Left ventricle myocardium superior (tissue), 1 donor: ENCODE results near the gene POLE. TPM values are rescaled to one million over a fixed set of nuclear protein-coding genes. Genes with fewer than 3 reads are reported as not detected.

Experiments used
- ATAC-seq: fragments of 200-7000 bp; cut with Tn5 transposase; one replicate; pipeline ENCODE4 v1.9.1; 2020; ENCODE audit warnings: mild to moderate bottlenecking, moderate library complexity
- DNase-seq: peaks from one replicate; pipeline ENCODE4 v3.0.0-alpha.2; 2020
- intact Hi-C: fragments of 100-400 bp; cut with micrococcal nuclease; formaldehyde crosslinking; loops from one replicate; pipeline ENCODE4 v1.11.0; 2022
- total RNA-seq: library from RNA; stranded (reverse); fragmentation: NEBNext Ultra II Directional; extraction: Animal tissue kit (Norgen Biotek cat#: 25700); gene quantifications from one replicate; pipeline ENCODE4 v1.2.1, GENCODE V29; 2021
- donor health status: DM: no; HTN: yes; CAD: no; lungs with severe emphysema.

POLE gene
- total RNA-seq, 1 donor from 2014 or later: 13.0 TPM

DNA sequence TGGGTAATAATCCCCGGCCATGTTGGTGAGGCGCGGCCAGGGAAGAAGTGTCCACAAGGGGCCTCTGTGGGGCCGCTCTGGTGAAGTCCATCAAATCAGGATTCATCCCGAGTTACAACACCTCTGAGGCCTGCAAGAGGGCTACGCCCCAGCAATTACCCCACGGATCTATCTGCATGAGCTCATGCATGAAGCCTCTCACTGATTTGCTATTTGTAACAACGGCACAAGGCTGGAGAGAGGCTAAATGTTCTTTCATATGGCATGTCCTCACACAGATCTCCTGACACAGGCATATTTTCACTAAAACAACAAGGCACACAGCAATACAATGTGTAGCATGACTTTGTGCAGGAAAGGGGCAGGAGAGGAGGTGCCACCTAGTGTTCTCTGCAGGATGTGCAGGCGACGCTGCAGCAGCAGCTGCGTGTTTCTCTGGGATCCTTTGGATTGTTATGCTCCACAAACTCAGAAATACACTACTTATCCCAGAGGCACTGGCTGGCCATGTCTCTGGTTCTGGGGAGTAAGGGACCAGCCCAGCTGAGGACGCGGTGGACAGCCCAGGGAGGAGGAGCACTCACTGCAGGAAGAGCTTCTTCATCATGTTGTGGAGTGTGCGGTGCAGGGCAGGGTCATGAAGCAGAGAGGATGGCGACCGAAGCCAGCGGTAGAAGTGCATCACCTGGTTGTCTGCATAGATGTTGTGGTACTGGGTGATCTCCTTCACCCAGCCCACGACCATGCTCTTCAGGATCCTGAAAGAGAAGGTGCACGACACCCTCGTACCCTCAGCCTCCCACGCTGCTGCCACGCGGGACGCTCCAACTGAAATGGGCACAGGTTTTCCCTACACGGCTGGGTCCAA, 48.4 kb downstream of the POLE start:
- intact Hi-C loops: no loop called here
- peak; percentile 50 for ATAC-seq
- no peak for DNase-seq

DNA sequence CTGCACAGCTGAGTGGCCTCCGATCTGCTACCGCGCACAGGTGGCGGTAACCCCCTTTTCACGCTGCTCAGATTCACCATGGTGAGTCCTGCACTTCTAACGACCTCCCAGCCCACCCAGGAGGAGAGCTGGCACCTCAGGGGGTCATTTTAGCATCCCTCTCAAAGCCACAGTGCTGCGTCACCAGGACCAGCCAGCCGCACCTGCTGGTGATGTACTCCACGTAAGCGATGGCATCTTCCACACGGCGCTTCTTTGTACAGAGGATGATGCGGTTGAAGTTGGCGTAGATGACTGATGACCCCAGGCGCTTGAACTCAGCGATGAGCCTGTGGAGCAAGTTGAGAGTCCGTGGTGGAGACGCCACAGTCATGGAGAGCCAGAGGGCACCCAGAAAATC, 49.3 kb downstream of the POLE start:
- DNase-seq: no peak
- ATAC-seq: no peak
- intact Hi-C loops: no loop called here

DNA sequence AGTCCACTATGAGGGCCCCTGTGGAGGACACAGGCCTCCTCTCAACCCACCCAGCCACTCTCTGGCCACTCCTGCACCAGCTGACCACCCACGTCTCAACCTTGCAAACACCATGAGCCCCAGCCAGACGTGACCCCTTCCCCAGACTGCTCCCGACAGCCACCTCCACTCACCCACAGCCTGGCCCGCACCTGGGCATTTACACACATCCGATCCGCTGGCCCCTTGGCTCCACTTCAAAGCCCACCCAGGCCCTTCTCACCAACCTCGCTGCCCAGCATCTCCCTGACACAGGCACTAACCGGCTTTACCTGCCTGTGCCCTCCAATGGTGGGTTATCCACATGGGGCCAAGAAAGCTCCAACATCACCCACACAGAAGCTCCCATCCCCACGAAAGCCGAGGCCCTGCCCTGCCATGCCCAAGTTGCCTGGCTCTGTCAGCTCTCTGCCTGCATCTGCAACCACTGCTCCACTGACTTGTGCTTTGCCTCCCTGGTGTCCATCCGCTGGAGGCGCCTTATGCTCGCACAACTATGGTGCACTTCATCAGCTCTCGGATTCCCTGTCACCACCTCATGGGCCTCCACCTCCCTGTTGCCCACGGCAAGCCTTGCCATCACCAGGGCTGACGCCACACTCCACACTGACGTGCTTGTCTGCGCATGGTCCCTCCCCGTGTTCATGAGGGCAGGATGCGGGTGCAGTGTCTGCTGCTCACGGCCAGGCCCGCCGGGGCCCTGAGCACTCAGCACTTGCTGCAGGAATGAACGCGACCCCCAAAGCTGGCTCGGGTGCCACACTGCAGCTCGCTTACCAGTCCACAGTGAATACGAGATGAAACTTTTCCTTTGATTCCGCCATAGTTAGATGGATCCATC, 51.8 kb downstream of the POLE start:
- intact Hi-C loops: no loop called here
- ATAC-seq (no peak), DNase-seq (no peak)

DNA sequence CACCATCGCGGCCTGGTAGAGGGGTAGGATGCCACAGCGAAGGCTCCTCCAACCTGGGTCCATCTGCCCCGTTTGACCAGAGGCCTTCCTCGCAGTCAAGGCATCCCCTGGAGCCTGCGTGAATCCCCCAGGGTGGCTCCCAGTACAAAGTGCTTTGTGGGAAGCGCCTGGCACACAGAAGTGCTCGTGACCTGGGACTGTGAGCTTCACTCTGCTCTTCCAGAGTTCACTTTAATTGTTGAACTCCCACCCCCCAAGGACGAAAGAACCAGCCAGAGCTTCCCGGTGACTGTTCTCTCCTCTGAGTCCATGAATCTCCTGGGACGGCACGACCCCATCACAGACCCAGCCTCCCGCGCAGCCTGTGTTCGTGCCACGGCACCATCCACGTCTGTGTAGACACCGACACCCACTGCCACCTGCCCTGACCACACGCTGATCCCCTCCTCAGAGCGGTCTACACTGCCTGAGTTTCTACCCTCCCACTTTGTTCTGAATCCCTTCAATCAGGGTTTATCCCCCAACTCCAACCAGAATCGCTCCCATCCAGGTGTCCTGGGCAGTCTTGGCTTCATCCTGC, 52.6 kb downstream of the POLE start:
- intact Hi-C loops: no loop called here
- ATAC-seq: no peak
- no peak for DNase-seq

DNA sequence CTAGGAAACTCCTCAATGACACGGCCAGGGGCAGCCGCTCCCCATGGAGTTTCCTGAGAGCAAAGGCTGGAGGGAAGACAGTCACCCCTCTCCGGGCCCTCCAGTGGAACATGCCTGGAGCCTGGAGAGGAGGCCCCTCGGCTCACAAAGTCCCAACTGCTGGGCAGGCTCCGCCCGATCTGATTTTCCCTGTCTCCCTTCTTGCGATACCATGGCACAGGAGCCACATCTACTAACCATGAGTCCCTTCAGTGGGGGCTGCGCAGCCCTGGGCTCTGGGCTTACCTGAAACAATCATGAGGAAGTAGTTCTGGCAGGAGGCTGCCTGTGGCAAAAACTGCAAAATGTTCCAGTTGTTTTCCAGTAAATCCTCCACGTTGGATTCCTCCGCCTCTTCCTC, 53.2 kb downstream of the POLE start:
- intact Hi-C loops: no loop called here
- DNase-seq (no peak), ATAC-seq (no peak)

DNA sequence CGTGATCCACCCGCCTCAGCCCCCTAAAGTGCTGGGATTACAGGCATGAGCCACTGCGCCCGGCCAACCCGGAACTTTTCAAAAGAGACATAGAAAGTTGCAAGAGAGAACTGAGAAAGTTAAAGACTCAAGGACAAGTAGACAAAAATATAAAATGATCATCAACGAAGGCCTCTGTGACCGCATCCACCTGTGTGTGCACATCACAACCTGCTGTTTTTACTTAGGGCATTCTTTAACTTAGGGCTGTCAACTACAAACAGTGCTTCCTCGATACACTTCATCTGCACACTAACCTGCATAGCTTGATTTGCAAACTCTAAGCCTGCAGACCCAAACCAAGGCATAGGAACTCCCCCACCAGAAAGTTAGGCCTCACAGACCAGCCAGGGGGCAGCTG, 53.7 kb downstream of the POLE start:
- intact Hi-C loops: no loop called here
- ATAC-seq (no peak), DNase-seq (no peak)

DNA sequence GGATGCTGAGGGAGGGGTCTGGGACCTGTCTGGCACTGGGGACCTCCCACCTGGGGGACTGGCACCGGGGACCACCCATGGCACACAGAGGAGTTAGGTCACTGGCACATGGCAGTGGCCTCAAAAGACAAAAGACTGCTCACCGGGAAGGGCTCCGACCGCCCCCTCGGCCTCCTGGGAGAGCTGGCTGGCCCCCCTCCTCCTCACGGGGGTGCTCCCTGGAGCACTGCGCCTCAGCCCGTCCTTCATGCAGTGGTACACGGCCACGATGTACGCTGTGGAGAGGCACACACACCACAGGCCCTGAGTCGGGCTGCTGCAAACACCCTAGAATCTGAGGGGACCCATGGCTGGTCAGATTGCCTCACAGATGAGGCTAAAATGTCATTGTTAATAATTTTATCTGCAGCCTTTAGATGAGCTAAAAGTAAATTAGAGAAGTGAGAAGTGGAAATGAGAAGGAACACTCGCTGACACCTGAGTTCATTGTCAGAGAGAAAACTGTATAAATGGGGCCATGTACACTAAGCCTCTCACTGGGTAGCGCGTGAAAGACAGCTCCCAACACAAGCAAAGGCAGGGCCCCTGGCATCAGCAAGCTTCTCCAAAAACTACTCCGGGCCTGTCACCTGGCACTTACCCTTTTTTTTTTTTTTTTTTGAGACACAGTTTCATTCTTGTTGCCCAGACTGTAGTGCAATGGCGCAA, 54.5 kb downstream of the POLE start:
- ATAC-seq (no peak), DNase-seq (no peak)
- intact Hi-C loops: no loop called here

DNA sequence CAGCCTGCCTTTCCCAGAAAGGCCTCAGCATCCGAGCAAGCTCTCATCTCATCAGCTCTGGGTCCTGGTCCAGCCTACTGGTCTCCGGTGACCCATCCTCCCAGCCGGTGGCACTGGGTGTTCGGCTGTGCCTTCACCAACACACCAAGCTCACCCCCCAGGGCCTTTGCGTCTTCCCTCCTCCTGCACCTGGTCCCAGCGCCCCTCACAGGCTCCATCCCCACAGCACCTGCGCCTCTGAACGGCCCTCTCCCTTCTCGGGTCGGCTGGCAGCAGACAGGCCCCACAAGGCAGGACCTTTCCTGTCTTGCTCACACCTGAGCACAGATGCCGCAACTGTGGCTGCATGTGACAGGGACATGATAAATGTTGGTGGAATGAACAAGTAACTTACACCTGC, 55.5 kb downstream of the POLE start:
- DNase-seq (no peak), ATAC-seq (no peak)
- intact Hi-C loops: no loop called here

DNA sequence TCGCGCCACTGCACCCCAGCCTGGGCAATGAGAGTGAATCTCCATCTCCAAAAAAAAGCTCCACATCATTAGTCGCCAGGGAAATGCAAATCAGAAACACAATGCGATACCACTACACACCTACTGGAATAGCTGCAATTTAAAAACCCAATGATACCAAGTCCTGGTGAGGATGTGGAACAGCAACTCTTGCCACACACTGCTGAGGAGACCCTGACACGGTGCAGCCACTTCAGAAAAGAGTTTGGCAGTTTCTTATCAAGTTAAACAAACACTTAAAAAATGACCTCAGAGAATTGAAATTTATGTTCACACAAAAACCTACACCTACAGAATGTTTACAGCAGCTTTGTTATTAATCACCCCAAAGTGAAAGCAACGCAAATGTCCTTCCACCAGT, 56.5 kb downstream of the POLE start:
- intact Hi-C loops: no loop called here
- no peak for ATAC-seq
- DNase-seq: no peak

DNA sequence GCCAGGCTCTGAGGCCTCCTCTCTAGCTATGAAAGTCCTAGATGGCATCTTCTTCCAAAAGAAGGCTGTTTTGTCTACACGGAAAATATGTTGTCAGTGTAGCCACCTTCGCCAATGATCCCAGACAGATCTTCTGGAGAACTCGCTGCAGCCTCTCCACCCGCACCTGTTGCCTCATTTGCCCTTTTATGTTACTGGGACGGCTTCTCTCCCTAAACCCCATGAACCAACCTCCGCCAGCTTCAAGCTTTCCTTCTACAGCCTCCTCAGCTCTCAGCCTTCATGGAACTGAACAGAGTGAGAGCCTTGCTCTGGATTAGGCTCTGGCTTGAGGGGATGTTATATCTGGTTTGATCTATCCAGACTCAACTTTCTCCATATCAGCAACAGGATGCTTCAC, 57.8 kb downstream of the POLE start:
- intact Hi-C loops: no loop called here
- DNase-seq: no peak
- no peak for ATAC-seq

DNA sequence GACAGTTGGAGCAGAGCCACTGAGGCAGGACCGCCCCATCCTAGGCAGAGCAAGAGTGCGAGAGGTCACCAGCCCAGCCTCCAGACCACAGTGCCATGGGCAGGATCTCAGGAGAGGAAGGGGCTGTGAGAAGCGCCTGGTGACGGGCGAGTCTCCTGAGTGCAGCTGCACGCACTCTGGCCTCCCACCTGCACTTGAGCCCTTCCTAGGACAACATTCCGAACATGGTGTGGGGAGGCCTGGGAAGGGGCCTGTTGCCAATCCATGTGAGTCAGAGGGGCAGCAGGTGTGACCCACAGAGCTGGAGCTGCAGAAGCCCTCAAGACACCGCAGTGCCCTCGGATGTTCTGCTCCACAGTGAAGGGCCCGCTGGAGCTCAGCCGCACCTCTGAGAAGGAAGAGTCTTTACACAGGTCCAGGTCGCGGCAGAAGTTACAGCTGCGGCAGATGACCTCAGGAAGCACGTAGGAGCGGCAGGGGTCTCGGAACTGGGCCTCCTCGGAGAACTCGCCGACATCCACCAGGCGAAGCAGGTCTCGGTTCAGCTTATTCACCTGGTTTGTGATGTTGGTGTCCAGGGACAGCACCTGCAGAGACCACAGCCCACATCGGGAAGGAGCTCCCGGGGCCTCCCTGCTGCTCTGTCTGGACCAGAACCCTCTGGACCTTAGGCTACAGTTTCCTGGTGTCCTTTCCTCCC, 61.3 kb downstream of the POLE start:
- DNase-seq (no peak), ATAC-seq (no peak)
- intact Hi-C loops: no loop called here

DNA sequence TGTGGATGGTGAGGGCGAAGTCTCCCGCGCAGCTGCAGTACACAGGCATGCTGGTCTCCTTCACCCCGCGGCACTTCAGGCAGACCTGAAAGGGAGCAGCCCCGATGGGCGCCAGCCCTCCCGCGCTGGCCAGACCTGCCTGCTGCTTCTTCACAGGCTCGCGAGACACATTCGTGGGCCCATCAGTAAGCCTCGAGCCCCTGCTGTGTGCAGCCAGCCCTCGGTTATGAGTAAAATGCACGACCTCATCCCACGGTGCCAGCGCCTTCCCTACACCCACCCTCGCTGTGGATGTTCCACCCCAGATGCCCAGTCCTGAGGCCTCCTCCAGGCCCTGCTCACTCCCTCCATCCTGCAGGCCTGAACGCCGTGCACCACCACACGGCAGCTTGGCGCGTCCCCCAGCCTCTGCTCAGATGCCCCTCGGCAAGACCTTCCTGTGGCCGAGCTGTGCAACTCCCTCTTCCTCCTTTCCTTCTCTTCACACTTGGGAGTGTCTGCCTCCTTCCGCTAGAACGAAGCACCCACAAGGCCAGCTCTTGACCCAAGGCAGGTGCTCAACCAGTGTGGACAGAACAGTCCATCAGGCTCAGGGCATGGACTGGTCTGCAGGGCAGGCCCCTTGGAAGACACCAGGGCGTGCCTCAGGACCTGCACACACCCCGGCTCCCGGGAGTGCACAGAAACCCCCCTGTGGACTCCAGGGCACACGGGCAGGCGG, 62.1 kb downstream of the POLE start:
- intact Hi-C loops: no loop called here
- ATAC-seq (no peak), DNase-seq (no peak)

DNA sequence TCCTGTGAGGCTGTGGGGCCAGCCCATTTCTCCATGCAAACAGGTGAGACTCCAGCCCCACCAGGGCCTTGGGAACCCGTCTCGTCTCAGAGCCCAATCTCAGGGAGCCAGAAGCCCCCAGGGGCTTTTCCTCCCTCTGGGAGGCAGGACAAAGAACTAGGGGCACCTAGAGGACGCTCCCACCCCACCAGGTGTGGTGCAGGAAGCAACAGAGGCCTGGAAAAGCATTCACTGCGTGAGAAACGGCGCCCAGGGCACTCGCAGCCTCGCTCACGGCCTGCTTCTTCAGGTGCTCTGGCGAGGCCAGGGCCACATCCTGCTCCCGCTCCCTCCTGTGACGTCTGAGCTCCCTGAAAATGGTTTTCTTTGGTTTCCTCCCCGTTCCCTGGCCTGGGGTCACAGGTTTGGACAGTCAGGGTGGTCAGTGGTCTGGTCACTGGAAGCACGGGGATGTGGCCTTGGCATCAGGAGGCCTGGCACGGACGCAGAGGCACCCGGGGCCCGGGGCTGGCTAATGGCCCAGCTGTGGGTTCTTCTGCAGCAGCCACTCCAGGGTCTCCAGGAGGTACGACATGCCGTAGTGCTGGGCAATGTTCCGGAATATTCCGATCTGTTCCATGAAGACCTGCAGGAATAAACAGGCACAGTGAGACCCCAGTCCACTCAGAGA, 62.8 kb downstream of the POLE start:
- DNase-seq: no peak
- intact Hi-C loops: no loop called here
- ATAC-seq: no peak

DNA sequence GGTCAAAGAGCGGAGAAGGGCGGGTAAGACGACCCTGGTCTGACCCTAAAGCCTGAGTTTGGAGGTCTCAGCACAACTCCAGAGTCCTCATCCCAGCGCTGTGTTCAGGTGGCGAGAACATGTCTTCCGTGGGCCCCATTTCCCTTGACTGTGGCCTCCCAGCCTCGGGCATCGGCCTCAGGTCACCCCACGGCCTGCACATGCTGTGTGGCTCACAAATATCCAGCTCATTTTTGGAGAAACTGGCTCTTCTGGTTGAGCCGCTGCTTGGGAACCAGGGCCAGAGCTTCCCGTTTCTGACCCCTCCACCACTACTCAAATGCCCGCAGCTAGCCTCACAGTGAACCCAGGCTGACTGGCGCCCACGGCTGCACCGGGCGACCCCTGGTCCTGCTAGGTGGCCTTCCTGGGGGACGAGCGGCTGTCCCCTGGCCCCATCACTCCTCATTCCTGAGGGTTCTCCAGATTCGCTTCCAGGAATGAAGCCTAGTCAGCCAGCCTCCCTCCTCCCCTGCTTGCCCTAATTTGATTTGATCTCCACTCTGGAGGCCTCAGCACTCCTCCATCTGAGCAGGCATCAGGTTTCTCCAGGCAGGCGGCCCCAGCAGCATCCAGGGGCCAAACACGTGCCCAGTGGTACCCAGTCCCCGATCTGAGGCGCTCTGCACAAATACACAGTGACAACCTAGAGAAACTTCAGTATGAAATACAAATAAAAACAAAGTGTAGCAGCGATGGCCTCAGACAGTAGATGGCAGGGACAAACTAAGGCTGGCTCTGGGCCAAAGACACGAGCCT, 63.9 kb downstream of the POLE start:
- DNase-seq (no peak), ATAC-seq (peak; percentile 7)
- intact Hi-C loops: no loop called here

DNA sequence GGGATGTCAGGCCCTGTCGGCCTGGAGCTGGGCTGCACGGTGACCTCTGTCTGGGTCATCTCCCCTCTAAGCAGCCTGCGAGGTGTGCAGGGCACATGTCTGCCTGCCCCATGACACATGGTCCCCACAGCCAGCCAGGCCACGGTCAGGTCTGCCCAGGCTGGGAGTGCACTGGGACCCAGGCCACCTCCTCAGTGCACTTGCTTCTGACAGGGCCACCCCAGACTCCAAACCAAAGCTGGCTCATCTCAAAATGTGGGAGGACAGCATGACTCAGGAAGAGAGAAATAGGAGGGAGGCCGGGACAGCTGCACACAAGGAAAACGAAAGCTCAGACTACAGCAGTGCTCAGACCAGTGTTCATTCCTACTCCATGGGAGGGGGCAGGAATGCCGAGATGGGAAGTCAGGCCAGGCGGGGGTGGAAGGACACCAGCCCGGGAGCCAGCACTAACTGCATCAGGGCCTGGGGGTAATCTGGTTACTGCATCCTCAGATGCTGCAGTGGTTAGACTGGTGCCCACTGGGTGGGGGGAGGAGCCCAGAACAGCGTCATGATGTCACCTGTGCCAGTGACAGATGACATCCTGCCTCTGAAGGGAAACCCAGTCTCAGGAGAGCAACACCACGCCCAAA, 64.6 kb downstream of the POLE start:
- intact Hi-C loops: no loop called here
- peak; percentile 73 for ATAC-seq
- no peak for DNase-seq

DNA sequence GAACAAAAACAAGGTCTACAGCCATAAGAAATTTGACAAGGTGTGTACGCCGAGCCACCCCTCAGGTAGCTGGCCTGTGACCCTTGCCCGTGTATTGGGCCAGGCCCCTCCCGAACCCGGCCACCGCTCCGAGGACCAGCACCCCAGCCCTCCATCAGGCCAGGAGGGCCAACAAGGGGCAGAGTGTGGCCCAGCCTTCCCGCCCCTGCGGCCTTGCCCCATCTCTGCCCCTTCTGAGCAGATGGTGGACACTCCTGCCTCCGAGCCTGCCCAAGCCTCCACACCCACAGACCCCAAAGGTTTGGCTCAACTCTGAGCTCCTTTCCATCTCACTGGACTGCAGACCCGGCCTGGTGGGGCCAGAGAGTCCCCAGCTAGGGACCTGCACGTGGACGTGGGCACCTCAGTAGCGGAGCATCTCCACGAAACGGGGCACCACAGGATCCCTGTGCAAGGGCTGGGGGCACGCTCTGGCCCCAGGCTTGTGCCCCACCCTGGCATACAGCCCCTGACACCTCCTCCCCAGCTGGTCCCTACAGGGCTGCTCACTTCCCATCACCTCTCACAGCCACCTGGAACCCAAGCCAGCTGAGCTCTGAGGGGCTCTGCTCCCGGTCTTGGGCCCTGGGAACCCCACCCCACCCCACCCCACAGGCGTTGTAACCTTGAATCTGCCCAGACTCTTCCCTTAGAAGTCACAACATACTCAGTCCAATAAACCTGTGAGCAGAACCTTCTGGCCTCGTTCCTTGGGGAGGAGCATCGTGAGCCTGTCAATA, 65.3 kb downstream of the POLE start:
- intact Hi-C loops: no loop called here
- ATAC-seq (no peak), DNase-seq (no peak)
